MG63 (cell line): ENCODE measurements around the gene PCBD1. TPM values are rescaled to one million over a fixed set of nuclear protein-coding genes. Genes with fewer than 3 reads are reported as not detected.
"Not testable (repeated sequence)": the region's sequence is repeated elsewhere in the genome, so short reads cannot be mapped to it uniquely, and the experiment has no call there.

Experiments
- DNase-seq: peaks from one replicate; pipeline ENCODE4 v3.0.0-alpha.2; 2020
- H3K27me3 ChIP-seq: fragments of 250-450 bp; sonication (Bioruptor Pico); 2 replicates; pipeline ENCODE4 v1.5.1; 2020; ENCODE audit warnings: mild to moderate bottlenecking, moderate library complexity
- H3K36me3 ChIP-seq: fragments of 250-450 bp; sonication (Bioruptor Pico); 2 replicates; pipeline ENCODE4 v1.5.1; 2020; ENCODE audit warnings: mild to moderate bottlenecking, moderate library complexity
- H3K4me3 ChIP-seq: fragments of 250-450 bp; sonication (Bioruptor Pico); 2 replicates; pipeline ENCODE4 v1.5.1; 2020; ENCODE audit warnings: mild to moderate bottlenecking, moderate library complexity
- H3K9me3 ChIP-seq: fragments of 250-450 bp; sonication (Bioruptor Pico); 2 replicates; pipeline ENCODE4 v1.5.1; 2020; ENCODE audit warnings: mild to moderate bottlenecking, moderate library complexity
- total RNA-seq: library from RNA; depleted of rRNA; stranded (reverse); fragments of >200 nt; shearing (Covaris generic); gene quantifications from 2 replicates; pipeline ENCODE4 v1.2.3, GENCODE V29; 2014; ENCODE audit warnings: low replicate concordance

Gene PCBD1
- total RNA-seq, 1 experiment from 2014 or later = 21.0 TPM

DNA sequence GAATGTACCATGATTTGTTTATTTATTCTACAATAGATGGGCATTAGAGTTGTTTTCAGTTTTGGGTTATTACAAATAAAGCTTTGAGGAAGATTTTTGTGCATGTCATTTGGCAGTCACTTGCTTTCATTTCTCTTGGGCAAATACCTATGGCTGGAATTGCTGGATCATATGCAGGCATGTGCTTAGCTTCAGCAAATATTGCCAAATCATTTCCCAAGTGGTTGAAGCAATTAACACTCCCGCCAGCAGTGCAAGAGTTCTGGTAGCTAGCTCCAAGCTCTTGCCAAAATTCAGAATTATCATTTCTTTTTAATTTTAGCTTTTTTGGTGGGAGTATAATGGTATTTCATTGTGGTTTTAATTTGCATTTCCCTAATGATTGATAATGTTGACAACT is 32.9 kb upstream of the PCBD1 start:
- Histone ChIP-seq H3K4me3 (no peak overlapping the region), H3K27me3 (no peaks in the 10 kb centered on the region), H3K36me3 (no peaks in the 10 kb centered on the region), H3K9me3 (no peaks in the 10 kb centered on the region)
- DNase-seq = no peak

DNA sequence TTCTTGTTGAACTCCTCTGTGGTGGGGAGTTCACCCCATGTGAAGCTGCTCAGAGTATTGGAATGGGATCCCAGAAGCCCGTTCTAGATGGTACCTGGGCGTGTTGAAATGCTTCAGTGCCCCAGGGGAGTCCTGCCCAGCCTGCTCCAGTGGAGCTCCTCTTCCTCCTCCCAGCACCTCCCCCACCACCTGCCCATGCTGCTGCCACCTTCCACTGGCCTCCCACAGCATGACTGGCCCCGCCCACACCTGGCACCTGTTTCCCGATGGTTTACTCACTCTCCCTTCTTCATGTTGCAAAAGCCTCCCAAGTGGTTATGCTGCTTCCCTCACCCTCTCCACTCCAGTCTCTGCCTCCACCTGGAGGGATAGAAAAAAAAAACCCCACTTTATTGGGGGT is 32.2 kb upstream of the PCBD1 start:
- H3K9me3 ChIP-seq = no peaks in the 10 kb centered on the region
- no peaks in the 10 kb centered on the region for H3K36me3 ChIP-seq
- H3K4me3 ChIP-seq = no peak overlapping the region
- no peaks in the 10 kb centered on the region for H3K27me3 ChIP-seq
- no peak for DNase-seq

DNA sequence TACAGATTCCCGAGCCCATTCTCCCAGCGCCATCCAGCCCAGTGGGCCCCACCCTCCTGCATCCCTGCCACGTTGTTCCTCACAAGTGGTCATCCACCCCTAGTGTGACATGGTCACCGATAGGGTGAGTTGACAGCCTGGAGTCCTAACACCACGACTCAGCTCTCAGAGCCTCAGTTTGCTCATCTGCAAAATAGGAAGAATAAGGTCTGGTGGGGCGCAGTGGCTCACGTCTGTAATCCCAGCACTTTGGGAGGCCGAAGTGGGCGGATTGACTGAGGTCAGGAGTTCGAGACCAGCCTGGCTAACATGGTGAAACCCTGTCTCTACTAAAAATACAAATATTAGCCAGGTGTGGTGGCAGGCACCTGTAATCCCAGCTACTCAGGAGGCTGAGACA is 31.5 kb upstream of the PCBD1 start:
- H3K27me3 ChIP-seq, DNase-seq, H3K36me3 ChIP-seq, H3K9me3 ChIP-seq, H3K4me3 ChIP-seq: not testable (repeated sequence)

DNA sequence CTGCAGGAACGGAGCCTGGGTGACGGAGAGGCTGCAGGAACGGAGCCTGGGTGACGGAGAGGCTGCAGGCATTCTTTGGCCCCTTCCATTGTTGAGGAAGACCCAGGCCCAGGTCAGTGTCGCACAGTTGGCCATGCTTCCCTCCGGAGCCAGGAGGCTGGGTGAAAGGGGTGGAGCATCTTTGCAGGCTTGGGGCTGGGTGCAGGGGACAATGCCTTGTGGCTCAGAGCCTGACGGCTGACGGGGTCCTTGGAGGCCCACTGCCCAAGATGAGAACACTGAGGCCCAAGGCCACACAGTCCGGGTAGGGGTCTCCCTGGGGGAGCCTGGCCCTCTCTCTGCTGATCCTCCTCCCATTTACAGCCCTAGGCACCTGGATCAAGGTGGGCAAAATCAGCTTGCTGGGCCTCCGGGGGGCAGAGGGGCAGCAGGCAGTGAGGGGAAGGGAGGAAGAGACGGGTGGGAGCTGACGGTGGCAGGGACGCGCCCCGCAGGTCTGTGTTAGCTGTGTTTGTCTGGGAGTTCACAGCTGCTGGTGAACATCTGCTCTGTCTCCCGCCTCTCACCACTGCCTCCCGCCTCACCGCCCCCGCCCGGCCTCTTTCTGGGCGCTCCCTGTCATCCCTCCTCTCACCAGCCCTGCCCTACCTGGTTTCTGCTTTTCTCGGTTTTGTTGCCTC is 30.6 kb upstream of the PCBD1 start:
- no peaks in the 10 kb centered on the region for H3K36me3 ChIP-seq
- no peak for DNase-seq
- no peak overlapping the region for H3K4me3 ChIP-seq
- no peaks in the 10 kb centered on the region for H3K9me3 ChIP-seq
- H3K27me3 ChIP-seq = no peaks in the 10 kb centered on the region

DNA sequence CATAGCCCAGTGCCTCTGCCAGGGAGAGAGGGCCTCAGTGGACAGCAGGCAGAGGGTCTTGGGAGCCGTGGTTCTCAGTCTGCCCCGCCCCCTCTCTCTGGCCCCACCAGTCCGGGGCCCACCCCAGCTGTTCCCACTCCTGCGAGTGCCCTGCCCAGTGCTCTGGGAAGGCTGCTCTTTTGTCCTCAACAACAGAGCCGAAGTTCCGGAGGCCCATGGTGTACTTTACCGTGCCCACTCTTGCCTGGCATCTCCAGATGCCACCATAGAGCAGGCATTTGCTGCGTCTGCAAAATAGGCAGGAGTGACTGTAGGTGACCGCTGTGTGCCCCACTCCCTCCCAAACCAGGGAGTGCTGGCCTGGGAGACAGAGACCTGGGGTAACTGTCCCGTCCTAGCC is 29.3 kb upstream of the PCBD1 start:
- DNase-seq = no peak
- no peaks in the 10 kb centered on the region for H3K27me3 ChIP-seq
- no peaks in the 10 kb centered on the region for H3K9me3 ChIP-seq

DNA sequence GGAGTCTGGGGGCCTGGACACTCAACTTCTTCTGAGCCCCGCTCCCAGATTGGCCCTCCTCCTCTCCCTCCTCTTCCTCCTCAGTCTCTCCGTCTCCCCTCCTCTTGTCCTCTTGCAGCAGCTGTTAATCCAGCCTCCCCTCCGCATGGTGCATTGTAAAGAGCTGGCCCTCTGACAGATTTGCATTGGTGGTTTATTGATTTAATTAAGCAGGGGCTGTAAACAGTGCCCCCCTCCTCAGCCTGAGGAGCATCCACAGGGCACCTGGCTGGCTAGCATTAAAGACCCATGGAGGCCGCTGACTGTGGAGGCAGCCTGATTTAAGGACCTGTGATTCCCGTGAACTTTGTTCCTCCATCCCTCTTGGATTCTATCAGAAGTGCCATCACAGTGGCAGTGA is 28.9 kb upstream of the PCBD1 start:
- no peaks in the 10 kb centered on the region for H3K27me3 ChIP-seq
- H3K36me3 ChIP-seq = no peaks in the 10 kb centered on the region
- DNase-seq = no peak

More for the DNA sequence above, 29.3 kb upstream of the PCBD1 start:
- no peak overlapping the region for H3K4me3 ChIP-seq
- H3K36me3 ChIP-seq = no peaks in the 10 kb centered on the region

DNA sequence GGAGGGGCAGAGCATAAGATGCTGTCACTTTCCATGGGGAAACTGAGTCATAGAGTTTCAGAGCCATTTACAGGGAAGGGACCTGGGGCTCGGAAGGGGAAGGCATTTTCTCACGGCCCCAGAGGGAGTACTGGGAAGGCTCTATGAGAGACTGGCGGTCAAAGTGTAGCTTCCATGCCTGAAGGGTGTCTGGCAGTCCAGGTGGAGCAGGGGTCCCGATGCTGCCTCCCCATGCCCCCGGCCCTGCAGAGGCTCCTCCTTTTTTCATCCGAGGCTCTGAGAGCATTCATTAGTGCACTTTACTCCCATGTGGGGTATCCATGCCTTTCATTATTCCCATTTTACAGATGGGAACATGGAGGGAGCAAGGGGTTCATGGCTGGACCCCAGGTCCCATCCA is 27.9 kb upstream of the PCBD1 start:
- Histone ChIP-seq H3K27me3 (no peaks in the 10 kb centered on the region), H3K4me3 (no peak overlapping the region), H3K36me3 (no peaks in the 10 kb centered on the region), H3K9me3 (no peaks in the 10 kb centered on the region)
- DNase-seq = no peak

More for the DNA sequence above, 28.9 kb upstream of the PCBD1 start:
- H3K9me3 ChIP-seq = no peaks in the 10 kb centered on the region
- H3K4me3 ChIP-seq = no peak overlapping the region

DNA sequence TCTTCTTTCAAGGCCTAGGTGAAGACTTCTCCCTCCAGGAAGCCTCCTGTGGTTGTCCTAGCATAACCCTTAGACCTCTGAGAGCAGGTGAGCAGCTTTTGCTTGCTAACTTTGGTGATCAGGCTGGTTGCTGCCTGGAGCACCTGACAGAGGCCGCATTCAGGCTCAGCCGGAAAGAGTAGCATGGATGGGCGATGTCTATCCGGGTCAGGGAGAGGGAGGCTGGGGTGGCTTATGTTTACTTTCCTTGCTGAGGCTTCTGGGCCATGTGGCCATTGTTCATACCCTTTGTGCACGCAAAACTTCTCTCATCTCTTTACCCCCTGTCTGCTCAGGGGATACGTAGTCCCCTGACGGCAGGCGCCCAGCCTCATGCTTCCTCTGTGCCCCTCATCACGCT is 27.4 kb upstream of the PCBD1 start:
- no peaks in the 10 kb centered on the region for H3K9me3 ChIP-seq
- H3K4me3 ChIP-seq = no peak overlapping the region
- no peak for DNase-seq
- H3K27me3 ChIP-seq = no peaks in the 10 kb centered on the region
- H3K36me3 ChIP-seq = no peaks in the 10 kb centered on the region

DNA sequence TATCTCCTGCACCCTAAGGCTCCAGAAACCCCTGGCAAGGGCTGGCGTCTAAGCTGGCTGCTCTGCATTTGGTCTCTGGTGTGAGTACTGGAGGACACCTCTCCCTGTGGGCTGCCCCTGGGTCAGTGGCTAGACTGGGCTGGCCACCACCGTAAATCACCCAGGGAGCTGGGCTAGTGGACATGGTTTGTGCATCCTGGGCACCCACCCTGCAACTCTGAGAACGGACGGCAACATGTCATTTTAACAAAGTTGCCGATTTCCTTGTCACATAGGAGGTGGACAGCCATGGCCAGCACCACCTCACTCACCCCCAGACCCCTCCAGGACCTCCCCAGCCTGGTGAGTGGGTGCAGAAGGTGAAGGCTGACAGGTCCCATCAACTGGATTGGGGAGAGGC is 26.8 kb upstream of the PCBD1 start:
- H3K36me3 ChIP-seq = no peaks in the 10 kb centered on the region
- H3K27me3 ChIP-seq = no peaks in the 10 kb centered on the region
- no peak for DNase-seq
- no peaks in the 10 kb centered on the region for H3K9me3 ChIP-seq
- no peak overlapping the region for H3K4me3 ChIP-seq

DNA sequence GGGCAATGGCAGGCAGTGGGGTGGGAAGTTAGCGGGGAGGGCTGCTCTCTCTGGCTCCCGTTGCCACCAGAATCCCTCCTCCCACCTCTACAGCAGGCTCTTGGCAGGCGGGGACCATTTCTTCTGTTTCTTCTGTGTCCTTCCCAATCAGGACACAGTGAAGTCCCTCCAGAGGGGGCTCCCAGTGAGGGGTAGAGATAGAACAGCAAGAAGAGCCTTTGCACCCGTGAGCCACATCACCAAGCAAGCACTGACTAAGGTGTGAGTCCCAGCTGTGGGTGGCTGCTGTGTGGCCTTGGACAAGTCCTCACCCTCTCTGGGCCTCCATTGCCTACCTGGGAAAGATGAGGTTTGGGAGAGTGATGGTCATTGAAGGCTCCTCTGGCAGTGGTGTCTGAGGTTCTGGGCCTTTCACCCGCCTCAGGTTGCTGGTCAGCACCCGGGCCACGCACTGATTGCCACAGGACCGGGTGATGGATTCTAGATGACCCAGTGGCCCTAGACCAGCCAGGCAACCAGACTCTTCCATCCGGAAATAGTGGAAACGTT is 26.0 kb upstream of the PCBD1 start:
- H3K27me3 ChIP-seq = no peaks in the 10 kb centered on the region

DNA sequence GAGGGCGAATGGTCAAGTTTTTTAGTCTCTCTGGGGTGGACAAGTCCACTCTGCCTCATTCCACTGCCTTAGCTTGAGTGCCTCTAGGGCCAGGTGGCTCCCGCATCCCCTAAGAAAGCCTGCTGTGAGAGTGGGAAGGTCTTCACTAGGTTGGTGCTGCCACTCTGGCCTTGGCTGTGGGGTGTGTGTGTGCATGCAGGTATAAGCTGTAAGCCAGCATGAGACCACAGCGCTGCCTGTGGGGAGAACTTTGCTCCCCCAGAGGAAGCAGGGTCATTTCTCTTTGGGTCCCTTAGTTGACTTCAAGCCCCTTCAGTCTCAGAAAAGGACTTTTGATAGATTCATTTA is 25.5 kb upstream of the PCBD1 start:
- no peaks in the 10 kb centered on the region for H3K9me3 ChIP-seq
- DNase-seq = no peak
- H3K27me3 ChIP-seq = no peaks in the 10 kb centered on the region
- no peak overlapping the region for H3K4me3 ChIP-seq
- no peaks in the 10 kb centered on the region for H3K36me3 ChIP-seq

More for the DNA sequence above, 26.0 kb upstream of the PCBD1 start:
- H3K4me3 ChIP-seq = no peak overlapping the region
- DNase-seq = no peak
- H3K36me3 ChIP-seq = no peaks in the 10 kb centered on the region
- H3K9me3 ChIP-seq = no peaks in the 10 kb centered on the region

DNA sequence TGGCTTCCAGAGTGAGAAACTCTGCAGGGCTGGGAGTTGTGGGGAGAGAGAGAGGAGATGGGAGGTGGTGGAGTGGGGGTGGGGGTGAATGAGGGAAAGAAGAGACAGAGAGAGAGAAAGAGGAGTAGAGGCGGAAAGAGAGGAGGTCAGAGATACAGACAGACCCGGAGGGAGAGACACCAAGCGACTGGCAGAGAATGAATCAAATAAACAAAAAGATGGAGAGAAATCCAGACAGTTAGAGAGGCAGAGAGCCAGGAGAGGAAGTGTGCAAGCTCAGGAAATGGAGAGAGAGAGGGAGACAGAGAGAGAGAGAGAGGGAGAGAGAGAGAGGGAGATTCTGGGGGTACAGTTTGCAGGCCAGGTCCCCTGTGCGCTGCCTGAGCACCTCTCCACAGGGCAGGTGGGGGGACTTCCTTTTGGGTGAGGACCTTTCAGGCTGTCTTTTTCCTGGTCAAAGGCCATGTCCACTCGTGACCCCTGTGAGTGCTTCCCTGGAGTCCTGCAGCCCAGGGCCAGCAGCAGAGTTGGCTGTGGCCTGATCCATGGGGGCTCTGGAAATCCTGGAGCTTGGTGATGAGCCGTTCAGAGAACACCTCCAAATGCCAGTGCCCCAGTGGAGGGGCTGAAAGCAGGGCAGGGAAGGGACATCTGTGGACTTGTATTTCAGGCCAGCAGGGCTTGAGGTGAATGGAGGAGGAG is 25.0 kb upstream of the PCBD1 start:
- no peak overlapping the region for H3K4me3 ChIP-seq
- H3K9me3 ChIP-seq = no peaks in the 10 kb centered on the region
- H3K27me3 ChIP-seq = no peaks in the 10 kb centered on the region
- no peaks in the 10 kb centered on the region for H3K36me3 ChIP-seq
- no peak for DNase-seq

DNA sequence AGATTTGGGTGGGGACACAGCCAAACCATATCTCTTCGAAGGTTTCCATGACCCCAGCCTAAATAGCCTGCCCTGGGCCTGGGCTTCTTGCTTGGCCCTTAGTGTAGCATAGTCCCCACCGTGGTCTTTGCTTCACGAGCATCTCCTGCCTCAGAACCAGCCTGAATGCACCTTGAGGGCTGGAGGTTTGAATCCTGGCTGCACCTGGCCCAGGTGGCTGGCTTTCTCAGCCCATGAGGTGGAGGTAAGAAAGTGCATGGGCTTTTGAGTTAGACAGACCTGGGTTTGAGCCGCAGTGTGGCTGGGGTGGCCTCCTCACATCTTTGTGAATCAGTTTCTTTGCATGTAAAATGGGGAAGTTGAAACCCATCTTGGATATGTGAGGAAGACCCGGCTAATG is 24.2 kb upstream of the PCBD1 start:
- no peaks in the 10 kb centered on the region for H3K36me3 ChIP-seq
- H3K4me3 ChIP-seq = no peak overlapping the region
- H3K27me3 ChIP-seq = no peaks in the 10 kb centered on the region
- no peaks in the 10 kb centered on the region for H3K9me3 ChIP-seq
- DNase-seq = no peak

DNA sequence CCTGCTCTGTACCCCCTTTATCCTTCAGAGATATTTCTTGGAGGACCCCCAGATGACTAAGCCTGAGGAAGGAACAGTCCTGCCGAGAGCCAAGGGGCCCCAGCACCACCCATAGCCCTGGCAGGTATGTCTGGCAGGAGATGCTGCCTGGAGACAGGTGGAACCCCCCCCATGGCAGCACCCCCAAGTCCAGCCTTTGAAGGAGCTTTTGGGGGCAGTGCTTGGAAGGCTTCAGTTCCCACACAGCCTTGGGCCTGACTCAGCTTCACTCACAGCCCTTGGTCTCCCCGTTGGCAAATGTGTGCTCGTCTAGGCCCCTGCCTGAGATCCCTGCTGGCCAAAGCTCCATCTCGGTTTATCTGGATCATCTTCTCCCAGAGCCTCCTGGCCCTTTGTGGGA is 23.0 kb upstream of the PCBD1 start:
- no peak for DNase-seq
- Histone ChIP-seq H3K27me3 (no peaks in the 10 kb centered on the region), H3K4me3 (no peak overlapping the region), H3K9me3 (no peaks in the 10 kb centered on the region), H3K36me3 (no peaks in the 10 kb centered on the region)

DNA sequence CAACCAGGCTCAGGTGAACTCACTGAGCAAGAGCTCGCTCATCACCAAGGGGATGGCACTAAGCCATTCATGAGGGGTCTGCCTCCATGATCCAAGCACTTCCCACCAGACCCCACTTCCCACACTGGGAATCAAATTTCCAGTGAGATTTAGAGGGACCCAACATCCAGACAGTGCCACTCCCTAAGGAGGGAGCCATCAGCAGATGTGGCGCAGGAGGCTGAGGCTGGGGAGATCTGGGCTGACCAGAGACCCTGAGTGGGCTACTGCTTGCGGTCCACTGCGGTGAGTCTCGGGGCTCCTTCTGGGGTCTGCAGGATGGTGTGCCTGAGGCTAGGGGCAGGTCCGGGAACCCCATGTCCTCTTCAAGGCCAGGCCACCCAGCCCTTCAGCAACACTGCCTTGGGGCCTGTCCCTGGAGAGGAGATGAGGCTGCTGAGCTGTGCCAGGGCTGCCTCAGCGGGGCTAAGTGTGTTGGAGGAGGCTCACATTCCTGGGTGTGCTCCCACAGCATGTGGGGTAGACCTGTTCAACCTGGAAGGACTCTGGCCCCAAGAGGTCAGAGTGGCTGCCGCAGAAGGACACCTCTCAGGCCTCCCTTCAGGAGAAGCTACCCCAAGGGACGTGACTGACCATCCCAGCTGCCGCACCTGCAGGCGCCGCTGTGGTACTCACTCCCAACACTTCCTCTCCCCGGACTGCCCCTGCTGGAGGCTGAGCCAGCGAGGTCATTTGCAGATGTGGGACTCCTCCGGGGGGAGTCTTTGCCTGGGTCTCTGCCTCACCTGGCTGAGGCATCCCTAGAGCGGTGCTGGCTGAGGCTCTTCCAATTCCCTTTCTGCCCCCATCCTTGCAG is 22.3 kb upstream of the PCBD1 start:
- no peak for DNase-seq

DNA sequence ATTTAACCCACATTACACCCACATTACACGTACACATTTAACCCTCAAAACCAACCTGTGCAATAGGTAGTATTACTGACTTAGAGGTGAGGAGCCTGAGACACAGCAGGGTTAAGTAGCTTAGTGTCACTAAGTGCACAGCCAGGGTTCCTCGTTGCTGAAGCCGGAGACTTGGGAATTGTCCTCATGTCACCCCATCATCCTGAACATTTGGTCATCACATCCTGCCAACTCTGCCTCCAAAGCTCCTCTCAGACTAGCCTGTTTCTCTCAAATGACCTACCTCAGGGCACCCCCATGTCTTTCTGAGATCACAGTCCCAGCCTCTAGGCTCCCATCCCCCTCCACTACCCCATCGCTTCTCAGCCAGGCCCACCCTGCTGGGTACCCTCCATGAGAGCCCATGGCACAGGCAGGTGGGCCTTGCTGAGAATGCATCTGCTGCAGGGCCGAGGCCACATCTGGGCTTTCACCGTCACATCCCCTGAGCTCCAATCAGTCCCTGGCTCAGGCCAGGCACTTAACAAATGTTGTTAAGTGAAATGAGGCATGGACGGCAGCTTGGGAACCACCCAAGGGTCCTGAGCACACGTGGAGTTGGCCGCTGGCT is 21.1 kb upstream of the PCBD1 start:
- no peak for DNase-seq
- Histone ChIP-seq H3K27me3 (no peaks in the 10 kb centered on the region), H3K4me3 (no peak overlapping the region), H3K9me3 (no peaks in the 10 kb centered on the region), H3K36me3 (no peaks in the 10 kb centered on the region)

More for the DNA sequence above, 22.3 kb upstream of the PCBD1 start:
- no peak overlapping the region for H3K4me3 ChIP-seq
- H3K27me3 ChIP-seq = no peaks in the 10 kb centered on the region
- H3K9me3 ChIP-seq = no peaks in the 10 kb centered on the region
- H3K36me3 ChIP-seq = no peaks in the 10 kb centered on the region
